Body of pancreas (tissue), 4 donors: ENCODE measurements around the gene GPR179. TPM values are rescaled to one million over a fixed set of nuclear protein-coding genes. Genes with fewer than 3 reads are reported as not detected.

Experiments
- ATAC-seq: fragments of 150-250 bp; one replicate; pipeline ENCODE4 v1.9.1; 2016
- DNase-seq, 4 donors: peaks; one replicate each; pipeline ENCODE4 v3.0.0-alpha.2; 2019
- H3K27ac ChIP-seq, 4 donors: fragments of 200-600 bp; sonication (generic); 1 replicate in 3 of 4; 2 replicates in 1 of 4; pipeline versions ENCODE4 v1.5.1 to v1.6.1; 2016 to 2019; ENCODE audit warnings: mild to moderate bottlenecking in 1 of 4, mixed read lengths in 1 of 4, moderate library complexity in 1 of 4
- H3K27me3 ChIP-seq, 2 donors: fragments of 200-600 bp; sonication (generic); one replicate each; pipeline ENCODE4 v1.6.0; 2016; ENCODE audit warnings: mild to moderate bottlenecking in 1 of 2
- H3K36me3 ChIP-seq, 2 donors: fragments of 200-600 bp; sonication (generic); replicated peaks in 1 of 2; 2 replicates each; pipeline ENCODE4 v1.5.1; 2016; ENCODE audit warnings: low read depth in 2 of 2; ENCODE audit not compliant: insufficient read depth in 1 of 2
- H3K4me1 ChIP-seq: fragments of 200-600 bp; sonication (generic); one replicate; pipeline ENCODE4 v1.6.0; 2016
- H3K4me3 ChIP-seq, 2 donors: fragments of 200-600 bp; sonication (generic); 1 replicate in 1 of 2; 2 replicates in 1 of 2; pipeline ENCODE4 v1.5.1; 2016 to 2019
- H3K9me3 ChIP-seq, 3 donors: fragments of 200-600 bp; sonication (generic); 1 replicate in 2 of 3; 2 replicates in 1 of 3; pipeline ENCODE4 v1.5.1; 2016
- CTCF ChIP-seq, 7 experiments: fragments of 450-650 bp in 4 of 7; fragments of 200-600 bp in 3 of 7; sonication (generic) in 3 of 7; IDR thresholded peaks; one replicate each; pipeline ENCODE4 v1.5.1; 2016 to 2019; ENCODE audit warnings: antibody characterized with exemption in 7 of 7
- POLR2A ChIP-seq, 3 donors: fragments of 450-650 bp; IDR thresholded peaks; one replicate each; pipeline ENCODE4 v1.6.1; 2016; ENCODE audit warnings: antibody characterized with exemption in 3 of 3, mild to moderate bottlenecking in 2 of 3
- WGBS, 2 donors: methylation state at CpG; one replicate each; pipeline ENCODE4 v1.1.5; 2017; 5-methylcytosine and 5-hydroxymethylcytosine counted together
- intact Hi-C: fragments of 100-400 bp; cut with DNase I; formaldehyde crosslinking; loops from one replicate; pipeline ENCODE4 v1.15.1; 2023
- total RNA-seq, 2 donors: library from RNA; depleted of rRNA; stranded (reverse); fragments of >200 nt; gene quantifications; one replicate each; pipeline ENCODE4 v1.1.0, GENCODE V29; 2016

GPR179 gene
- total RNA-seq, 2 donors from 2014 or later, result under 0.01 TPM; not detected in 1

DNA sequence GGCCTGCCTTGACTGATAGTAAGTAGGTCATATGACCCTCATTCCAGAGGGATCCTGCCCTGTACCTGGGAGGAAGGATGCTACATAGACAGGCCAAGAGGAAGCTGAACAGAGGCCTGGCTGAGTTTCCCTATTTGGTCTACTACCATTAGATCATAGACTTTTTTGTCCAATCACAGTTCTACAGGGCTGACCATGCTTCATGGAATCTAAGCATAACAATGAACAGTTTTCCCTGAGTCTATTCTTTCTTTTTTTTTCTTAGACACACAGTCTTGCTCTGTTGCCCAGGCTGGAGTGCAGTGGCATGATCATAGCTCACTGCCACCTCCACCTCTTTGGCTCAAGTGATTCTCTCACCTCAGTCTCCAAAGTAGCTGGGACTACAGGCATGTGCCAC is 3.9 kb downstream of the GPR179 start:
- intact Hi-C loops, result loop anchor here (10.0 kb wide), 1 partner anchor 145 kb away; no protein-coding TSS in a partner anchor
- H3K36me3 ChIP-seq, result no peaks in the 10 kb centered on the region
- TF ChIP-seq POLR2A (IDR thresholded peaks at IDR 0.05), result no peak
- no peak for TF ChIP-seq CTCF (IDR thresholded peaks at IDR 0.05)
- no peaks in the 10 kb centered on the region for H3K9me3 ChIP-seq
- ATAC-seq (no peak), DNase-seq (no peak)
- H3K27ac ChIP-seq, result no peak overlapping the region
- no peaks in the 10 kb centered on the region for H3K4me1 ChIP-seq
- no peak overlapping the region for H3K4me3 ChIP-seq
- H3K27me3 ChIP-seq, result no peaks in the 10 kb centered on the region

DNA sequence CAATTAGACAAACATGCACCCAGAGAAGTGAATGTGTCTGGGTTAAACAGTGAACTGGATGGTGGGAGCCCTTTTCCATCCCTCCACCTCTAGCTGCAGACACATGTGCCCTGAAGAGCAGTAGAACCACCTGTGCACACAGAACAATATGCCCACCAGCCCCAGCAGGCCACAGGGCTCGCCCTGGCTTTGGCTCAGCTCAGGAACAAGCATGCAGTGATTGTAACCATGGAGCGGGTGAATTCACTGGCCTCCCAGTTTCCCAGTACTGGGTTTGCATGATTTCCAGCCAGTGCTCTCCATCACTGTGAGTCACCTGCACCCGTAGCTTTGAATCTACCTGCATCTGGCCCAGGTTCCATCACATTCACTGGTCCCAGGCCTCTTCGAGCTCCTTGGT is 5.2 kb downstream of the GPR179 start:
- Histone ChIP-seq H3K27me3 (no peaks in the 10 kb centered on the region), H3K9me3 (no peaks in the 10 kb centered on the region), H3K4me1 (no peaks in the 10 kb centered on the region), H3K4me3 (no peak overlapping the region), H3K27ac (no peak overlapping the region), H3K36me3 (no peaks in the 10 kb centered on the region)
- ATAC-seq (no peak), DNase-seq (no peak)
- 88 to 92% methylated on average over 4 of the region's 4 CpGs for WGBS, 2 donors
- TF ChIP-seq CTCF (IDR thresholded peaks at IDR 0.05) (no peak), POLR2A (IDR thresholded peaks at IDR 0.05) (no peak)
- intact Hi-C loops, result loop anchor here (10.0 kb wide), 1 partner anchor 146 kb away; no protein-coding TSS in a partner anchor

DNA sequence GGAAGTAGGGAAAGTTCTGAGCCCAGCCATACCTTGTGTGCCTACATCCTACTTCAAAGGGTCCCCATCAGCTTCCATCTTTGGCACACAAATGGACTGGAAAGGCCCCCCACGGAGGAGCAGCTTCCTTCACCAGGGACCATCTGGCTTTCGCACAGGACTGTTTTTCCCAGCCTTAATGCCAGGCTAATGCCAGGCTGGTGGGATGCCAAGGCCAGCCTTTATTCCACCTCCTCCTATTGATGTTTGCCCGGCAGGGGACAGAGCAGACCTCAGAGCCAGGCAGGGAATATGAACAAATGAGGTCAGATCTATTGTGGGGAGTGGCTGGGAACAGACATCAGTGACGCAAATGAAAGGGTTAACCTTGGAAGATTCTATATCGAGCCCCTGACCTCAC is 5.7 kb downstream of the GPR179 start:
- Histone ChIP-seq H3K27ac (no peak overlapping the region), H3K27me3 (no peaks in the 10 kb centered on the region), H3K9me3 (no peaks in the 10 kb centered on the region), H3K4me1 (no peaks in the 10 kb centered on the region), H3K36me3 (no peaks in the 10 kb centered on the region), H3K4me3 (no peak overlapping the region)
- intact Hi-C loops, result loop anchor here (10.0 kb wide), 1 partner anchor 147 kb away; no protein-coding TSS in a partner anchor
- TF ChIP-seq POLR2A (IDR thresholded peaks at IDR 0.05) (no peak), CTCF (IDR thresholded peaks at IDR 0.05) (no peak)
- ATAC-seq (no peak), DNase-seq (no peak)
- 42 to 44% methylated on average over 5 of the region's 5 CpGs for WGBS, 2 donors

DNA sequence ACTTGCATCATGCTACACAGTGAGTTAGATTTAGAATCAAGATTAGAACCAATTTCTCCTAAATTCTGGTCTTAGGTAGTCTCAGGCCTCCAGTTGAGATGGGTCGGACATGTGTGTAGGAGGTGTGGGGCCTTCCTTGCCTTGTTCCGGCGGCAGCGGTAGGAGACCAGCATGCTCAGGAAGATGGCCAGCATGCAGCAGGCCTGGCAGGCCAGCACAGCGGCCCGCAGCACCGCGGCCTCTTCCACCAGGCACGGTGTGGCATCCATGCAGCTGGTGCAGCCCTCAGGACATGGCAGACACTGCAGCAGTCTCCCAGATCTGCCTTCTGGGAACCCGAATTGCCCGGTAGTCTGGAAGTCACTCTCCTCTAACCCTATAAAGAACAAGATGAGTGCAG is 6.9 kb downstream of the GPR179 start:
- TF ChIP-seq POLR2A (IDR thresholded peaks at IDR 0.05), result no peak
- TF ChIP-seq CTCF (IDR thresholded peaks at IDR 0.05), result no peak
- no peak for DNase-seq

More for the DNA sequence above, 6.9 kb downstream of the GPR179 start:
- Histone ChIP-seq H3K27ac (no peak overlapping the region), H3K27me3 (no peaks in the 10 kb centered on the region), H3K4me3 (no peak overlapping the region), H3K36me3 (no peaks in the 10 kb centered on the region), H3K9me3 (no peaks in the 10 kb centered on the region), H3K4me1 (no peaks in the 10 kb centered on the region)
- intact Hi-C loops, result loop anchor here (10.0 kb wide), 1 partner anchor 148 kb away; no protein-coding TSS in a partner anchor
- no peak for ATAC-seq
- 84 to 85% methylated on average over 6 to 11 of the region's 11 CpGs for WGBS, 2 donors
